ENCODE measurements around the gene SH2D2A. TPM values are rescaled to one million over a fixed set of nuclear protein-coding genes. Genes with fewer than 3 reads are reported as not detected.
"Not testable (repeated sequence)": the region's sequence is repeated elsewhere in the genome, so short reads cannot be mapped to it uniquely, and the experiment has no call there.

SH2D2A gene
- total RNA-seq, 1 donor from 2014 or later = not detected

DNA sequence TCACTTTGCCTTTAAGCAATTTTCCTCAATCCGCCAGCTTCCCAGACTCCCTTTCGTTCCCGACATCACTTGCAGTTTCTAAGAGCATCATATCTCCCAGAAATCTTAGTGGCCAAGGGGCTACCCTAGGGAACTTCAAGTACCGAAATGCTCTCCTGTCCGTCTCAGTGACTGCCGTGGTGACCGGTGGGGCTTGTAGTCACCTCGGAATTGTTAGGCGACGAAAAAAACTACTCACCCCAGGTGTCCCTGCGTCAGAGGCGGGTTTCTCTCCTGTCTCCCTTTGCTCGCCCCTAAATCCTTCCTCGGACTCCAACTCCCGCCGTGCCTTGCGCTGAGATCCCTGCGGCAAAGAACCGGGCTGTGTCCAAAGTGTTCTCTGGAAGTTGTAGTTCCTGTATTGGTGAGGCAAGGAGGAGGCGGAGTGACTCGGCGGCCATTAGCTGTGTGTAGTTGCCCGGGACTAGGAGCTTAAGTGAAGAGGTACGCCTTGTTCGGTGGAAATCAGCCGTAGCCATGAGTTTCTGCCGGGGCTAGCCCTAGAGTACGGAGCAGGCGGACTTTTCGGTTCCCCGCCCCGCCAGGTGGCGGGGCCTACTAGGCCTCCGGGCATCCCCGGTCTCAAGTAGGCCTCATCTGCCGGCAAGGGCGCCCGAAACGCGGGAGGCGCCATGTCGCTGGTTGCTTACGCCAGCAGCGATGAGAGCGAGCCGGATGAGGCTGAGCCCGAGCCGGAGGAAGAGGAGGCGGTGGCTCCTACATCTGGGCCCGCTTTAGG, 49.4 kb downstream of the SH2D2A start, which contains the start of gene PRCC:
PRCC (plus strand) TSS at position 435 of the 778 bp plus-strand sequence; CDS start at position 672, 237 bp downstream.
- H3K36me3 Mint-ChIP-seq (ENCODE audit: insufficient read depth) = peaks cover 7% of the 10 kb centered on the region
- peak; percentile 95 for DNase-seq (ENCODE audit: low spot score, unreplicated experiment)
- H3K27me3 Mint-ChIP-seq = no peaks in the 10 kb centered on the region
- H3K4me3 Mint-ChIP-seq (ENCODE audit: low read depth) = no peak within 1 kb of the TSS
- peak within 1 kb of the TSS; percentile 89 for H3K27ac Mint-ChIP-seq
- TF ChIP-seq, protein P1, sequence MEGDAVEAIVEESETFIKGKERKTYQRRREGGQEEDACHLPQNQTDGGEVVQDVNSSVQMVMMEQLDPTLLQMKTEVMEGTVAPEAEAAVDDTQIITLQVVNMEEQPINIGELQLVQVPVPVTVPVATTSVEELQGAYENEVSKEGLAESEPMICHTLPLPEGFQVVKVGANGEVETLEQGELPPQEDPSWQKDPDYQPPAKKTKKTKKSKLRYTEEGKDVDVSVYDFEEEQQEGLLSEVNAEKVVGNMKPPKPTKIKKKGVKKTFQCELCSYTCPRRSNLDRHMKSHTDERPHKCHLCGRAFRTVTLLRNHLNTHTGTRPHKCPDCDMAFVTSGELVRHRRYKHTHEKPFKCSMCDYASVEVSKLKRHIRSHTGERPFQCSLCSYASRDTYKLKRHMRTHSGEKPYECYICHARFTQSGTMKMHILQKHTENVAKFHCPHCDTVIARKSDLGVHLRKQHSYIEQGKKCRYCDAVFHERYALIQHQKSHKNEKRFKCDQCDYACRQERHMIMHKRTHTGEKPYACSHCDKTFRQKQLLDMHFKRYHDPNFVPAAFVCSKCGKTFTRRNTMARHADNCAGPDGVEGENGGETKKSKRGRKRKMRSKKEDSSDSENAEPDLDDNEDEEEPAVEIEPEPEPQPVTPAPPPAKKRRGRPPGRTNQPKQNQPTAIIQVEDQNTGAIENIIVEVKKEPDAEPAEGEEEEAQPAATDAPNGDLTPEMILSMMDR (IDR thresholded peaks at IDR 0.05; ENCODE audit: unreplicated experiment) = peak; percentile 17
- no peaks in the 10 kb centered on the region for H3K9me3 Mint-ChIP-seq (ENCODE audit: low read depth)
- H3K4me1 Mint-ChIP-seq (ENCODE audit: low read depth) = peaks cover 34% of the 10 kb centered on the region

DNA sequence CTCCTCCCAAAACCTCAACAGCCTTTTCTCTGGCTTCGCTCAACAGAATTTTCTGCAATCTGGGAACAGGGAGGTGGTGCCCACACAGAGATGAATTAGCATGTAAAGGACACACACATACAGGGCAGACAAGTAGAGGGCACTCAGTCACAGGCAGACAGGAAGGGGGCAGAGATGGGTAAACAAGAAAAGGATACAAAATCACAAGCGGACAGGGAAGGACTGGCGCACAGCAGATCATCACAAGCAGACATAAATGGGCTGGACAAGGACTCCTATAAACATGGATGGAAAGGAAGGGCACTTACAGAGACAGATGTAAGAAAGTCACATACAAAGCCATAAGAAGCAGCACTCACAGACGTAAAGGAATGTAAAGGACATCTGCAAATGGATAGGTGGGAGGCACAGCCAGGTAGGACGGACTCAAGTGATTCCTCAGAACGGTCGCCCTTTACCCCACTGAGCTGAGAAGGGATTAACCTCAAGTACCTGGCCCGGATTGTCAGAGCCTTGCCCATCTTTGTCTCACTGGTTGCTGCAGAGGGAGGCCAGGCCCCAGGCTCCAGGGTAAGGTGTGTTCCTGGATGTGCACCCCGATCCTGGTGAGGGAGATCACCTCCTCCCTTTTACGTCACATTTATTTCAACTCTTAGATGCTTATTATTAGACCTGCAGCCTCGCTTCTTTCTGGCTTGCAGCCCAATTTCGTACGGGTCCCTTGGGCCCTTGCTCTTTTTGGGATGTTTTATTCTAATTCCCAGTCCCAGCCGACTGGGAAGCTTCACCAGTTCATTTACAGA, 50.1 kb downstream of the SH2D2A start:
- H3K4me1 Mint-ChIP-seq (ENCODE audit: low read depth) = peaks cover 30% of the 10 kb centered on the region
- H3K27me3 Mint-ChIP-seq = no peaks in the 10 kb centered on the region
- peaks cover 7% of the 10 kb centered on the region for H3K36me3 Mint-ChIP-seq (ENCODE audit: insufficient read depth)
- DNase-seq (ENCODE audit: low spot score, unreplicated experiment) = no peak
- H3K9me3 Mint-ChIP-seq (ENCODE audit: low read depth) = no peaks in the 10 kb centered on the region
- H3K4me3 Mint-ChIP-seq (ENCODE audit: low read depth) = no peak overlapping the region
- TF ChIP-seq, protein P1 (IDR thresholded peaks at IDR 0.05; ENCODE audit: unreplicated experiment) = no peak
- no peak overlapping the region for H3K27ac Mint-ChIP-seq

DNA sequence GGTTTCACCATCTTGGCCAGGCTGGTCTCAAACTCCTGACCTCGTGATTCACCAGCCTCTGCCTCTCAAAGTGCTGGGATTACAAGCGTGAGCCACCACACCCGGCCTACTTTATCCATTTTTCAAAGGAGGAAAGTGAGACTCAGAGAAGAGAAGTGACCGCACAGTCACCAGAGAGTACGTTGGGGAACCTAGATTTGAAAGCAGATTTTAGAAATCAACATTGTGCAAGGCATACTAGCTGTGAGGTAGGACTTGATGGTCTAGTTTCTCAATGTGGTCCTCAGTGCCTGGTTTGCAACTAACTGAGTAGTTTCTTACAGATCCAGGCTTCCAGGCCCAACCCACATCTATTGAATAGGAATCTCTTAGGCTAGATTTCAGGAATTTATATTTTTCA, 51.0 kb downstream of the SH2D2A start:
- Mint-ChIP-seq H3K4me1 (ENCODE audit: low read depth) (peaks cover 23% of the 10 kb centered on the region), H3K27me3 (no peaks in the 10 kb centered on the region), H3K4me3 (ENCODE audit: low read depth) (no peak overlapping the region), H3K9me3 (ENCODE audit: low read depth) (no peaks in the 10 kb centered on the region), H3K27ac (no peak overlapping the region), H3K36me3 (ENCODE audit: insufficient read depth) (peaks cover 2% of the 10 kb centered on the region)
- TF ChIP-seq, protein P1 (IDR thresholded peaks at IDR 0.05; ENCODE audit: unreplicated experiment) = no peak
- no peak for DNase-seq (ENCODE audit: low spot score, unreplicated experiment)

DNA sequence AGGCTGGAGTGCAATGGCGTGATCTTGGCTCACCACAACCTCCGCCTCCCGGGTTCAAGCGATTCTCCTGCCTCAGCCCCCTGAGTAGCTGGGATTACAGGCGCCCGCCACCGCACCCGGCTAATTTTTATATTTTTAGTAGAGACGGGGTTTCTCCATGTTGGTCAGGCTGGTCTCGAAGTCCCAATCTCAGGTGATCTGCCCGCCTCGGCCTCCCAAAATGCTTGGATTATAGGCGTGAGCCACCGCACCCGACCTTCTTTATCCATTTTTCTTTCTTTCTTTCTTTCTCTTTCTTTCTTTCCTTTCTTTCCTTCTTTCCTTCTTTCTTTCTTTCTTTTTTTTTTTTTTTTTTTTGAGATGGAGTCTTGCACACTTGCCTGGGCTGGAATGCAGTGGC, 51.5 kb downstream of the SH2D2A start:
- not testable (repeated sequence) for H3K36me3 Mint-ChIP-seq (ENCODE audit: insufficient read depth); H3K9me3 Mint-ChIP-seq (ENCODE audit: low read depth); H3K27ac Mint-ChIP-seq; H3K27me3 Mint-ChIP-seq; DNase-seq (ENCODE audit: low spot score, unreplicated experiment); H3K4me3 Mint-ChIP-seq (ENCODE audit: low read depth)
- peaks cover 21% of the 10 kb centered on the region for H3K4me1 Mint-ChIP-seq (ENCODE audit: low read depth)

DNA sequence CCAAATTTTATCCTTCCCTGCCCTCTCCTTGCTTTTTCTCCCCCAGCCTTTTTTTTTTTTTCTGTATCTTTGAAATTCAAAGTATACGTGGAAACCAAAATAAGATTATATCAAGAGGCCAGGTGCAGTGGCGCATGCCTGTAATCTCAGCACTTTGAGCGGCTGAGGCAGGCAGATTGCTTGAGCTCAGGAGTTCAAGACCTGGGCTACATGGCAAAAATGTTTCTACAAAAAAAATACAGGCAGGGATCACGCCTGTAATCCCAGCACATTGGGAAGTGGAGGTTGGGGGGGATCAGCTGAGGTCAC, 55.9 kb downstream of the SH2D2A start:
- H3K4me1 Mint-ChIP-seq (ENCODE audit: low read depth) = no peaks in the 10 kb centered on the region
- no peak overlapping the region for H3K27ac Mint-ChIP-seq
- H3K36me3 Mint-ChIP-seq (ENCODE audit: insufficient read depth) = peaks cover 1% of the 10 kb centered on the region
- H3K9me3 Mint-ChIP-seq (ENCODE audit: low read depth) = no peaks in the 10 kb centered on the region
- no peaks in the 10 kb centered on the region for H3K27me3 Mint-ChIP-seq
- no peak overlapping the region for H3K4me3 Mint-ChIP-seq (ENCODE audit: low read depth)
- TF ChIP-seq, protein P1 (IDR thresholded peaks at IDR 0.05; ENCODE audit: unreplicated experiment) = no peak
- no peak for DNase-seq (ENCODE audit: low spot score, unreplicated experiment)

All from progenitor cell of endocrine pancreas (in vitro differentiated cells).